HG02571 (cell line): Measurements from ENCODE around the gene TSPAN13.

Experiments
- ATAC-seq: cut with Tn5 transposase; IDR thresholded peaks from one replicate; pipeline ENCODE4 v1.9.1; 2021; ENCODE audit warnings: mild to moderate bottlenecking, moderate library complexity; ENCODE audit not compliant: unreplicated experiment

TSPAN13 gene

GRCh38 chr7:16774294-16774693 is 20.7 kb downstream of the TSPAN13 start:
- ATAC-seq, result no peak

GRCh38 chr7:16774986-16775385 is 21.4 kb downstream of the TSPAN13 start:
- ATAC-seq, result no peak

- ATAC-seq, result no peak
Measured at GRCh38 chr7:16776053-16776452, 22.5 kb downstream of the TSPAN13 start.

GRCh38 chr7:16778476-16778875 is 24.9 kb downstream of the TSPAN13 start:
- no peak for ATAC-seq

GRCh38 chr7:16779051-16779450 is 25.5 kb downstream of the TSPAN13 start:
- ATAC-seq, result no peak

- no peak for ATAC-seq
Measured at GRCh38 chr7:16780596-16780995, 27.0 kb downstream of the TSPAN13 start.

GRCh38 chr7:16785321-16785720 is 31.8 kb downstream of the TSPAN13 start:
- no peak for ATAC-seq

- ATAC-seq, result no peak
Measured at GRCh38 chr7:16785846-16786245, 32.3 kb downstream of the TSPAN13 start.

- no peak for ATAC-seq
Measured at GRCh38 chr7:16786257-16786656, 32.7 kb downstream of the TSPAN13 start.

GRCh38 chr7:16787127-16787526 is 33.6 kb downstream of the TSPAN13 start:
- ATAC-seq, result no peak

GRCh38 chr7:16791071-16791470 is 37.5 kb downstream of the TSPAN13 start:
- no peak for ATAC-seq

GRCh38 chr7:16791905-16792698 is 38.5 kb downstream of the TSPAN13 start:
- no peak for ATAC-seq

- no peak for ATAC-seq
Measured at GRCh38 chr7:16794986-16795385, 41.4 kb downstream of the TSPAN13 start.

GRCh38 chr7:16795624-16796023 is 42.1 kb downstream of the TSPAN13 start:
- no peak for ATAC-seq

GRCh38 chr7:16801111-16801542 is 47.6 kb downstream of the TSPAN13 start:
- no peak for ATAC-seq

GRCh38 chr7:16801579-16801978 is 48.0 kb downstream of the TSPAN13 start:
- no peak for ATAC-seq

GRCh38 chr7:16803125-16803524 is 49.6 kb downstream of the TSPAN13 start:
- no peak for ATAC-seq

GRCh38 chr7:16803881-16804673 is 50.5 kb downstream of the TSPAN13 start:
- no peak for ATAC-seq

GRCh38 chr7:16804674-16805439 is 51.3 kb downstream of the TSPAN13 start, which contains the start of gene AGR2:
AGR2 (minus strand) TSS chr7:16804999; CDS start chr7:16801796, 3,203 bp downstream.
- no peak for ATAC-seq

- no peak for ATAC-seq
Measured at GRCh38 chr7:16805441-16805840, 51.9 kb downstream of the TSPAN13 start.

- no peak for ATAC-seq
Measured at GRCh38 chr7:16810112-16810511, 56.6 kb downstream of the TSPAN13 start.
